ENCODE data around the gene AMPD1.

The AMPD1 gene
- 0 to 0.07 (median 0) reads per million in 18 experiments for total RNA-seq

- no peak for DNase-seq
These were observed at the start of gene AMPD1 for GRCh38 chr1:114695430-114696058. AMPD1 (minus strand) TSS chr1:114695546; CDS start chr1:114695471, 75 bp downstream.

GRCh38 chr1:114741963-114742746, 46.8 kb upstream of the AMPD1 start:
- DNase-seq = no peak

- no peak for DNase-seq
These were observed 45.0 kb upstream of the AMPD1 start for GRCh38 chr1:114740331-114740730.

- DNase-seq = no peak
These were observed 42.0 kb upstream of the AMPD1 start for GRCh38 chr1:114737314-114737849.

GRCh38 chr1:114735479-114735878, 40.1 kb upstream of the AMPD1 start:
- DNase-seq = no peak

GRCh38 chr1:114729782-114730181, 34.4 kb upstream of the AMPD1 start:
- no peak for DNase-seq

- no peak for DNase-seq
These were observed 33.2 kb upstream of the AMPD1 start for GRCh38 chr1:114728553-114728952.

GRCh38 chr1:114725230-114725629, 29.9 kb upstream of the AMPD1 start:
- DNase-seq = no peak

GRCh38 chr1:114723915-114724314, 28.6 kb upstream of the AMPD1 start:
- DNase-seq = no peak

GRCh38 chr1:114723457-114723856, 28.1 kb upstream of the AMPD1 start:
- no peak for DNase-seq

GRCh38 chr1:114720492-114720891, 25.1 kb upstream of the AMPD1 start:
- DNase-seq = no peak

- DNase-seq = no peak
These were observed 24.1 kb upstream of the AMPD1 start for GRCh38 chr1:114719424-114719787.

- DNase-seq = no peak
These were observed 23.5 kb upstream of the AMPD1 start for GRCh38 chr1:114718661-114719423.

GRCh38 chr1:114716304-114717170, 21.2 kb upstream of the AMPD1 start, which contains the start of gene NRAS:
NRAS (minus strand) TSS chr1:114716771; CDS start chr1:114716160, 611 bp downstream.
- DNase-seq = peak; percentile 95 to 96

- no peak for DNase-seq
These were observed 20.6 kb upstream of the AMPD1 start for GRCh38 chr1:114715952-114716303.

GRCh38 chr1:114712977-114713376, 17.6 kb upstream of the AMPD1 start:
- DNase-seq = no peak

- no peak for DNase-seq
These were observed 15.0 kb upstream of the AMPD1 start for GRCh38 chr1:114710360-114710759.

- DNase-seq = no peak
These were observed 12.3 kb upstream of the AMPD1 start for GRCh38 chr1:114707604-114708003.

GRCh38 chr1:114703242-114703641, 7.9 kb upstream of the AMPD1 start:
- DNase-seq = no peak

GRCh38 chr1:114702737-114703136, 7.4 kb upstream of the AMPD1 start:
- DNase-seq = no peak

GRCh38 chr1:114701931-114702330, 6.6 kb upstream of the AMPD1 start:
- no peak for DNase-seq

GRCh38 chr1:114700036-114700600, 4.8 kb upstream of the AMPD1 start:
- no peak for DNase-seq
